H1 (cell line): ENCODE data around the gene TRIM14. TPM values are rescaled to one million over a fixed set of nuclear protein-coding genes. Genes with fewer than 3 reads are reported as not detected.
"Not testable (repeated sequence)": the region's sequence is repeated elsewhere in the genome, so short reads cannot be mapped to it uniquely, and the experiment has no call there.

Experiments
- CTCF ChIA-PET: fragments of 300-600 bp; sonication (Branson Sonifier 250); formaldehyde crosslinking; loops from one replicate; lab custom pipeline; 2021; ENCODE audit not compliant: partially characterized antibody; lab: Charles Lee
- POLR2A ChIA-PET: fragments of 300-600 bp; sonication (Branson Sonifier 250); formaldehyde crosslinking; loops from one replicate; lab custom pipeline; 2021; ENCODE audit warnings: inconsistent platforms; ENCODE audit not compliant: partially characterized antibody; lab: Charles Lee
- DNase-seq, 2 experiments: peaks; one replicate each; pipeline versions ENCODE4 v3.0.0 to v3.0.0-alpha.2; 2010 to 2022; ENCODE audit warnings: low spot score in 2 of 2, low read depth in 1 of 2, mixed read lengths in 1 of 2
- FAIRE-seq: peaks from 2 replicates; lab custom pipeline; 2011; peaks lifted over from hg19 to GRCh38; lab: Jason Lieb, UNC
- H2AFZ ChIP-seq: 2 replicates; pipeline ENCODE4 v1.8.1; 2012; ENCODE audit warnings: low read length, inconsistent platforms
- H2AK5ac ChIP-seq: 2 replicates; pipeline ENCODE4 v1.6.1; 2013; ENCODE audit warnings: low read depth, low read length
- H2BK120ac ChIP-seq: replicated peaks from 2 replicates; pipeline ENCODE3; 2013; ENCODE audit warnings: low read depth, low read length, inconsistent platforms
- H2BK12ac ChIP-seq: 2 replicates; pipeline ENCODE4 v1.6.1; 2013; ENCODE audit warnings: low read depth, low read length
- H2BK15ac ChIP-seq: 2 replicates; pipeline ENCODE4 v1.6.1; 2013; ENCODE audit warnings: low read length
- H2BK20ac ChIP-seq: 2 replicates; pipeline ENCODE4 v1.6.1; 2013; ENCODE audit warnings: low read length
- H2BK5ac ChIP-seq: 2 replicates; pipeline ENCODE4 v1.6.1; 2013; ENCODE audit warnings: low read depth, low read length
- H3K14ac ChIP-seq: 2 replicates; pipeline ENCODE4 v1.6.1; 2013; ENCODE audit warnings: inconsistent platforms; ENCODE audit not compliant: insufficient read length
- H3K18ac ChIP-seq: 2 replicates; pipeline ENCODE4 v1.6.1; 2013; ENCODE audit warnings: low read length; ENCODE audit errors: extremely low read depth
- H3K23ac ChIP-seq: 2 replicates; pipeline ENCODE4 v1.6.1; 2013; ENCODE audit warnings: inconsistent platforms; ENCODE audit not compliant: insufficient read length
- H3K23me2 ChIP-seq: 2 replicates; pipeline ENCODE4 v1.6.1; 2013; ENCODE audit warnings: low read depth, low read length
- H3K27ac ChIP-seq: 2 replicates; pipeline ENCODE4 v1.6.1; 2011; ENCODE audit warnings: low read depth, low read length, inconsistent platforms
- H3K27me3 ChIP-seq, 4 experiments: replicated peaks in 1 of 4; 1 replicate in 1 of 4; 2 replicates in 3 of 4; pipeline versions ENCODE4 v1.6.1 to v1.8.1; 2011 to 2013; ENCODE audit warnings: low read length in 3 of 4, mild to moderate bottlenecking in 3 of 4, inconsistent platforms in 2 of 4, mixed read lengths in 2 of 4, moderate library complexity in 1 of 4; ENCODE audit not compliant: control insufficient read depth in 3 of 4, insufficient read depth in 3 of 4; ENCODE audit errors: extremely low read depth in 1 of 4
- H3K36me3 ChIP-seq, 4 experiments: 2 replicates each; pipeline versions ENCODE4 v1.6.1 to v1.8.1; 2011 to 2013; ENCODE audit warnings: mild to moderate bottlenecking in 4 of 4, low read length in 3 of 4, moderate library complexity in 2 of 4, control low read depth in 1 of 4, inconsistent platforms in 1 of 4; ENCODE audit not compliant: insufficient read depth in 4 of 4, control insufficient read depth in 2 of 4
- H3K4ac ChIP-seq: replicated peaks from 2 replicates; pipeline ENCODE3; 2013; ENCODE audit warnings: low read length, low read depth, mixed read lengths, inconsistent platforms; ENCODE audit not compliant: insufficient read length
- H3K4me1 ChIP-seq, 4 experiments: replicated peaks in 1 of 4; 1 replicate in 1 of 4; 2 replicates in 3 of 4; pipeline versions ENCODE4 v1.6.1 to v1.8.1; 2011 to 2013; ENCODE audit warnings: low read length in 3 of 4, inconsistent platforms in 2 of 4, mixed read lengths in 1 of 4; ENCODE audit not compliant: insufficient read depth in 4 of 4, control insufficient read depth in 3 of 4
- H3K4me2 ChIP-seq, 2 experiments: 2 replicates each; pipeline versions ENCODE4 v1.6.1 to v1.8.1; 2011 to 2013; ENCODE audit warnings: low read depth in 2 of 2, low read length in 2 of 2, control low read depth in 1 of 2, inconsistent platforms in 1 of 2, mild to moderate bottlenecking in 1 of 2; ENCODE audit not compliant: insufficient read depth in 1 of 2
- H3K4me3 ChIP-seq, 4 experiments: fragments of 200-600, 300-600 bp in 1 of 4; sonication (generic), shearing (Covaris generic), sonication (Bioruptor Twin) in 1 of 4; 2 replicates each; pipeline versions ENCODE4 v1.5.1 to v1.8.1; 2011 to 2016; ENCODE audit warnings: low read length in 4 of 4, low read depth in 3 of 4, control low read depth in 2 of 4, inconsistent platforms in 2 of 4, mild to moderate bottlenecking in 2 of 4, mixed read lengths in 1 of 4, moderate library complexity in 1 of 4; ENCODE audit not compliant: insufficient read depth in 2 of 4; ENCODE audit errors: extremely low read depth in 1 of 4
- H3K56ac ChIP-seq: replicated peaks from 2 replicates; pipeline ENCODE3; 2013; ENCODE audit warnings: low read depth, mild to moderate bottlenecking, mixed read lengths, low read length, inconsistent platforms; ENCODE audit not compliant: insufficient read length
- H3K79me1 ChIP-seq: 2 replicates; pipeline ENCODE4 v1.6.1; 2013; ENCODE audit warnings: low read depth, low read length, control low read depth
- H3K79me2 ChIP-seq, 2 experiments: 2 replicates each; pipeline versions ENCODE4 v1.6.1 to v1.8.1; 2012 to 2013; ENCODE audit warnings: low read length in 2 of 2, mild to moderate bottlenecking in 2 of 2, inconsistent platforms in 1 of 2; ENCODE audit not compliant: insufficient read depth in 2 of 2, control insufficient read depth in 1 of 2
- H3K9ac ChIP-seq, 4 experiments: replicated peaks in 1 of 4; 1 replicate in 1 of 4; 2 replicates in 3 of 4; pipeline versions ENCODE4 v1.6.1 to v1.8.1; 2011 to 2013; ENCODE audit warnings: low read depth in 3 of 4, low read length in 3 of 4, control low read depth in 2 of 4, mild to moderate bottlenecking in 2 of 4, moderate library complexity in 2 of 4, inconsistent platforms in 1 of 4; ENCODE audit errors: extremely low read depth in 1 of 4
- H3K9me3 ChIP-seq, 2 experiments: 2 replicates each; pipeline versions ENCODE4 v1.6.1 to v1.8.1; 2012 to 2013; ENCODE audit warnings: mild to moderate bottlenecking in 2 of 2, moderate library complexity in 2 of 2, control low read depth in 1 of 2, inconsistent platforms in 1 of 2, low read depth in 1 of 2, low read length in 1 of 2, mixed read lengths in 1 of 2; ENCODE audit not compliant: insufficient read depth in 2 of 2
- H4K20me1 ChIP-seq, 2 experiments: replicated peaks in 1 of 2; 2 replicates each; pipeline versions ENCODE3 to v1.8.1; 2011 to 2013; ENCODE audit warnings: inconsistent platforms in 2 of 2, low read length in 2 of 2, mild to moderate bottlenecking in 1 of 2; ENCODE audit not compliant: insufficient read depth in 2 of 2, control insufficient read depth in 1 of 2
- H4K5ac ChIP-seq: 2 replicates; pipeline ENCODE4 v1.6.1; 2013; ENCODE audit warnings: low read length, low read depth, mixed read lengths, inconsistent platforms; ENCODE audit not compliant: insufficient read length
- H4K8ac ChIP-seq: 2 replicates; pipeline ENCODE4 v1.8.0; 2013; ENCODE audit warnings: mild to moderate bottlenecking, moderate library complexity, low read length, inconsistent platforms; ENCODE audit not compliant: insufficient read depth; ENCODE audit errors: extremely low read depth
- H4K91ac ChIP-seq: replicated peaks from 2 replicates; pipeline ENCODE3; 2013; ENCODE audit warnings: low read length, mixed read lengths, inconsistent platforms; ENCODE audit not compliant: insufficient read length
- WGBS, 2 experiments: shearing (Covaris generic) in 1 of 2; methylation state at CpG; one replicate each; pipeline versions ENCODE4 v1.1.6 to v1.1.7; 2013 to 2015; ENCODE audit warnings: low lambda C conversion rate in 2 of 2, mixed read lengths in 2 of 2, inconsistent platforms in 1 of 2, low coverage in 1 of 2, missing lambda C conversion rate in 1 of 2; ENCODE audit not compliant: insufficient replicate concordance in 2 of 2, insufficient coverage in 1 of 2, insufficient read length in 1 of 2; ENCODE audit errors: extremely low coverage in 1 of 2, missing lambda C conversion rate in 1 of 2; 5-methylcytosine and 5-hydroxymethylcytosine counted together
- polyA plus RNA-seq, 7 experiments: library from polyadenylated mRNA; depleted of rRNA in 3 of 7; stranded (reverse) in 5 of 7; unstranded in 2 of 7; fragments of >200 nt in 5 of 7; fragments of 200-250 nt in 2 of 7; gene quantifications; 1 replicate in 5 of 7; 2 replicates in 1 of 7; 4 replicates in 1 of 7; pipeline versions ENCODE4 v1.2.1 to v1.2.3, GENCODE V29; 2011 to 2013; ENCODE audit warnings: missing spikeins in 2 of 7, mixed read lengths in 2 of 7
- total RNA-seq: library from RNA; stranded (reverse); fragmentation: NEBNext Ultra II Directional; extraction: Animal tissue kit (Norgen Biotek cat#: 25700); gene quantifications from 2 replicates; pipeline ENCODE4 v1.2.1, GENCODE V29; 2021

The TRIM14 gene
- total and polyA plus RNA-seq, 2 of the 8 experiments (the other 6 are each of a cell fraction or from before 2014, with no cell fraction given), result 9.2 to 19.4 TPM

DNA sequence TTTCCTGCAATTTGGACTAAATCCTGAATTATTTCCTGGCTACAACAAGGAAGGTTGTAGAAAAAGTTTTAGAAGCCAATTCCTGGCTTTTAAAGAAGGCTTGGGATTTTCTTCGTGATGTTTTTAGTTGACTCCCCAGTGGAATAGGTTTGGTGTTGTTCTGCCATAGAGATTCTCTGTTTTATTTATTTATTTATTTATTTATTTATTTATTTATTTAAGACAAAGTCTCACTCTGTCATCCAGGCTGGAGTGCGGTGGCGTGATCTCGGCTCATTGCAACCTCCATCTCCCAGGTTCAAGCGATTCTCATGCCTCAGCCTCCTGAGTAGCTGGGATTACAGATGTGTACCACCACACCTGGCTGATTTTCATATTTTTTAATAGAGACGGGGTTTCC, 1.9 kb downstream of the TRIM14 start:
- DNase-seq, H3K18ac ChIP-seq, H2BK15ac ChIP-seq, H3K23ac ChIP-seq, H2BK12ac ChIP-seq, H3K4ac ChIP-seq, H3K4me1 ChIP-seq, H2BK20ac ChIP-seq, FAIRE-seq, H2BK120ac ChIP-seq, H4K5ac ChIP-seq, POLR2A ChIA-PET, H3K23me2 ChIP-seq, H2AK5ac ChIP-seq, H3K9ac ChIP-seq, H4K91ac ChIP-seq, H3K79me2 ChIP-seq, H4K20me1 ChIP-seq, H2BK5ac ChIP-seq, H3K56ac ChIP-seq, H2AFZ ChIP-seq, H3K14ac ChIP-seq, H4K8ac ChIP-seq, H3K36me3 ChIP-seq, H3K4me2 ChIP-seq, H3K27me3 ChIP-seq, H3K9me3 ChIP-seq, H3K4me3 ChIP-seq, H3K27ac ChIP-seq, H3K79me1 ChIP-seq: not testable (repeated sequence)
- CTCF ChIA-PET, result interaction anchor here (0.6 to 1.5 kb wide), 4 partner anchors 9 to 97 kb away, joined by 3 to 4 read pairs (median 3); no protein-coding TSS in a partner anchor
- WGBS, 2 experiments, result 96% methylated on average over 6 of the region's 6 CpGs; no CpG with 5 or more reads in 1 of the 2 experiments
